Testis (tissue), 2 donors: ENCODE measurements around the gene CCNL1.

Source experiments
- POLR2A ChIP-seq: fragments of 450-650 bp; IDR thresholded peaks from one replicate; pipeline ENCODE4 v1.6.1; 2017; ENCODE audit warnings: antibody characterized with exemption, mild to moderate bottlenecking, moderate library complexity
- TF ChIP-seq, protein P1 (sequence below), 3 experiments: fragments of 450-650 bp in 2 of 3; fragments of 200-600 bp in 1 of 3; sonication (generic) in 1 of 3; IDR thresholded peaks; one replicate each; pipeline ENCODE4 v1.5.1; 2016 to 2019; ENCODE audit warnings: antibody characterized with exemption in 3 of 3, mild to moderate bottlenecking in 2 of 3, moderate library complexity in 1 of 3

DNA sequence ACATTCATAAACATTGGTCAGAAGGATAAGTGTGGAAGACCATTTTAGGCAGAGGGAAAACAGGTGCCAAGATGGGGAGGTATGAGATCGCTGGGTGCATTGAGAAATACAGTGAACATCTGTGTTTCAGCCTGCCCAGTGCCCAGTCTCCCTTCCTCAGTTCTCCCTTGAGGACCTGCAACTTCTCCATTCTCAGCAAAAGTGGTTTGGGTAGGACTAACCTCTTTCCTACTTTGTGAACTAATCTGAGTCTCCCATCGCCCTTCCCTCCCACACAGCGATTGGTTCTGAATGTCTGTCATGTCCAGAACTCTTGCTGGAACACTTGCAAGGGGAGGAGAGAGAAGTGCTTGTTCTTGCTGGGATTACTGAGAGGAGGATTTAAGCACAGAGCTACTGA, 10.9 kb upstream of the CCNL1 start:
- TF ChIP-seq, protein P1, sequence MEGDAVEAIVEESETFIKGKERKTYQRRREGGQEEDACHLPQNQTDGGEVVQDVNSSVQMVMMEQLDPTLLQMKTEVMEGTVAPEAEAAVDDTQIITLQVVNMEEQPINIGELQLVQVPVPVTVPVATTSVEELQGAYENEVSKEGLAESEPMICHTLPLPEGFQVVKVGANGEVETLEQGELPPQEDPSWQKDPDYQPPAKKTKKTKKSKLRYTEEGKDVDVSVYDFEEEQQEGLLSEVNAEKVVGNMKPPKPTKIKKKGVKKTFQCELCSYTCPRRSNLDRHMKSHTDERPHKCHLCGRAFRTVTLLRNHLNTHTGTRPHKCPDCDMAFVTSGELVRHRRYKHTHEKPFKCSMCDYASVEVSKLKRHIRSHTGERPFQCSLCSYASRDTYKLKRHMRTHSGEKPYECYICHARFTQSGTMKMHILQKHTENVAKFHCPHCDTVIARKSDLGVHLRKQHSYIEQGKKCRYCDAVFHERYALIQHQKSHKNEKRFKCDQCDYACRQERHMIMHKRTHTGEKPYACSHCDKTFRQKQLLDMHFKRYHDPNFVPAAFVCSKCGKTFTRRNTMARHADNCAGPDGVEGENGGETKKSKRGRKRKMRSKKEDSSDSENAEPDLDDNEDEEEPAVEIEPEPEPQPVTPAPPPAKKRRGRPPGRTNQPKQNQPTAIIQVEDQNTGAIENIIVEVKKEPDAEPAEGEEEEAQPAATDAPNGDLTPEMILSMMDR (IDR thresholded peaks at IDR 0.05), result no peak
- TF ChIP-seq POLR2A, result no peak
